Medulla oblongata (tissue), 1 donor: ENCODE results near the gene PTPN2.
"Not testable (repeated sequence)": the region's sequence is repeated elsewhere in the genome, so short reads cannot be mapped to it uniquely, and the experiment has no call there.

Source experiments
- DNase-seq: peaks from one replicate; pipeline ENCODE4 v3.0.0-alpha.2; 2015; ENCODE audit errors: extremely low spot score

Gene PTPN2

GRCh38 chr18:12883684-12884405 is at the start of gene PTPN2:
Gene PTPN2, minus strand, starts transcription at chr18:12884237. Its CDS starts 96 bp downstream, at chr18:12884141.
- peak; percentile 95 for DNase-seq

GRCh38 chr18:12933327-12933726 is 49.3 kb upstream of the PTPN2 start:
- peak; percentile 27 for DNase-seq

GRCh38 chr18:12930908-12931307 is 46.9 kb upstream of the PTPN2 start:
- no peak for DNase-seq

- no peak for DNase-seq
These were observed 46.3 kb upstream of the PTPN2 start for GRCh38 chr18:12930376-12930775.

GRCh38 chr18:12929477-12930083 is 45.5 kb upstream of the PTPN2 start:
- no peak for DNase-seq

- no peak for DNase-seq
These were observed 44.6 kb upstream of the PTPN2 start for GRCh38 chr18:12928641-12929040.

- DNase-seq: no peak
These were observed 44.2 kb upstream of the PTPN2 start for GRCh38 chr18:12928206-12928605.

GRCh38 chr18:12924616-12925015 is 40.6 kb upstream of the PTPN2 start:
- no peak for DNase-seq

- no peak for DNase-seq
These were observed 38.2 kb upstream of the PTPN2 start for GRCh38 chr18:12922266-12922665.

GRCh38 chr18:12921178-12921577 is 37.1 kb upstream of the PTPN2 start:
- no peak for DNase-seq

GRCh38 chr18:12911929-12912703 is 28.1 kb upstream of the PTPN2 start:
- no peak for DNase-seq

- no peak for DNase-seq
These were observed 27.2 kb upstream of the PTPN2 start for GRCh38 chr18:12911025-12911928.

- no peak for DNase-seq
These were observed 24.7 kb upstream of the PTPN2 start for GRCh38 chr18:12908706-12909105.

- DNase-seq: no peak
These were observed 23.4 kb upstream of the PTPN2 start for GRCh38 chr18:12907258-12907925.

GRCh38 chr18:12906773-12907172 is 22.7 kb upstream of the PTPN2 start:
- DNase-seq: no peak

GRCh38 chr18:12906119-12906518 is 22.1 kb upstream of the PTPN2 start:
- no peak for DNase-seq

- DNase-seq: no peak
These were observed 20.0 kb upstream of the PTPN2 start for GRCh38 chr18:12904012-12904516.

- not testable (repeated sequence) for DNase-seq
These were observed 17.2 kb upstream of the PTPN2 start for GRCh38 chr18:12901208-12901607.

GRCh38 chr18:12896784-12897333 is 12.8 kb upstream of the PTPN2 start:
- not testable (repeated sequence) for DNase-seq

- no peak for DNase-seq
These were observed 11.6 kb upstream of the PTPN2 start for GRCh38 chr18:12895626-12896025.

GRCh38 chr18:12895014-12895413 is 11.0 kb upstream of the PTPN2 start:
- DNase-seq: no peak
